HepG2 (cell line): ENCODE measurements around the gene TLNRD1. TPM values are rescaled to one million over a fixed set of nuclear protein-coding genes. Genes with fewer than 3 reads are reported as not detected.

Source experiments
- ATAC-seq: fragments of 200-7000 bp; cut with Tn5 transposase; 3 replicates; pipeline ENCODE4 v1.9.1; 2020; ENCODE audit warnings: mild to moderate bottlenecking, moderate library complexity
- BruUV-seq: library from RNA; stranded (reverse); fragments of 400-500 nt; replicated peaks from 2 replicates; lab custom pipeline; 2021; lab: Mats Ljungman, UMichigan
- CTCF ChIA-PET: fragments of 300-600 bp; formaldehyde crosslinking; extraction: SDS; loops from one replicate; lab custom pipeline; 2021; ENCODE audit warnings: low total read pairs, inconsistent platforms, low intra/inter-chr PET ratio; lab: Yijun Ruan, JAX
- POLR2A ChIA-PET: fragments of 350-600 bp; sonication (Branson Sonifier 250); formaldehyde crosslinking; loops from one replicate; lab custom pipeline; 2020; ENCODE audit warnings: antibody characterized with exemption, inconsistent platforms; lab: Yijun Ruan, JAX
- DNase-seq: peaks from one replicate; pipeline ENCODE4 v3.0.0-alpha.2; 2015; ENCODE audit warnings: low spot score
- FAIRE-seq: peaks from 3 replicates; lab custom pipeline; 2011; peaks lifted over from hg19 to GRCh38; lab: Jason Lieb, UNC
- H2AFZ ChIP-seq: one replicate; pipeline ENCODE4 v1.6.1; 2011; ENCODE audit warnings: low read length, inconsistent platforms
- H3K27ac ChIP-seq: fragments of 300-600 bp; 3 replicates; pipeline ENCODE4 v1.8.0; 2011; ENCODE audit warnings: mixed run types, mild to moderate bottlenecking, mixed read lengths, low read length, inconsistent platforms; ENCODE audit not compliant: insufficient read depth; ENCODE audit errors: extremely low read length
- H3K27me3 ChIP-seq, 2 experiments: fragments of 200-600 bp in 1 of 2; 2 replicates in 1 of 2; 3 replicates in 1 of 2; pipeline versions ENCODE4 v1.6.0 to v1.8.0; 2011; ENCODE audit warnings: low read length in 2 of 2, mild to moderate bottlenecking in 2 of 2, moderate library complexity in 2 of 2, inconsistent platforms in 1 of 2; ENCODE audit not compliant: insufficient read depth in 2 of 2, control insufficient read depth in 1 of 2
- H3K36me3 ChIP-seq, 2 experiments: fragments of 200-600 bp in 1 of 2; replicated peaks in 1 of 2; 2 replicates in 1 of 2; 3 replicates in 1 of 2; pipeline versions ENCODE4 v1.5.1 to v1.8.0; 2011; ENCODE audit warnings: low read length in 2 of 2, inconsistent platforms in 1 of 2; ENCODE audit not compliant: insufficient read depth in 2 of 2, control insufficient read depth in 1 of 2
- H3K4me1 ChIP-seq: 2 replicates; pipeline ENCODE4 v1.5.1; 2012; ENCODE audit warnings: low read length, inconsistent platforms; ENCODE audit not compliant: insufficient read depth
- H3K4me2 ChIP-seq: 2 replicates; pipeline ENCODE4 v1.6.0; 2011; ENCODE audit warnings: low read depth, low read length, inconsistent platforms
- H3K4me3 ChIP-seq, 3 experiments: fragments of 200-600 bp in 1 of 3; sonication (generic), shearing (Covaris generic) in 1 of 3; replicated peaks in 1 of 3; 2 replicates each; pipeline ENCODE4 v1.5.1; 2011 to 2016; ENCODE audit warnings: low read length in 3 of 3, inconsistent platforms in 2 of 3, low read depth in 2 of 3, mild to moderate bottlenecking in 2 of 3, control low read depth in 1 of 3, mixed read lengths in 1 of 3; ENCODE audit not compliant: insufficient read depth in 1 of 3
- H3K79me2 ChIP-seq: one replicate; pipeline ENCODE4 v1.6.1; 2011; ENCODE audit warnings: low read length, inconsistent platforms; ENCODE audit not compliant: insufficient read depth
- H3K9ac ChIP-seq: 2 replicates; pipeline ENCODE4 v1.6.0; 2011; ENCODE audit warnings: mild to moderate bottlenecking, low read depth, low read length, inconsistent platforms; ENCODE audit not compliant: insufficient read depth
- H3K9me3 ChIP-seq: 2 replicates; pipeline ENCODE4 v1.5.1; 2012; ENCODE audit warnings: mild to moderate bottlenecking, low read length
- H4K20me1 ChIP-seq: 2 replicates; pipeline ENCODE4 v1.6.0; 2011; ENCODE audit warnings: inconsistent platforms, mild to moderate bottlenecking, low read length, moderate library complexity; ENCODE audit not compliant: insufficient read depth
- ARID4A ChIP-seq: sonication (generic); formaldehyde crosslinking; IDR thresholded peaks from 2 replicates; pipeline ENCODE4 v1.5.0; 2020; ENCODE audit warnings: mild to moderate bottlenecking, missing genetic modification reagents, borderline replicate concordance
- ATM ChIP-seq: fragments of 450-650 bp; IDR thresholded peaks from 2 replicates; pipeline ENCODE4 v1.7.1; 2017; ENCODE audit warnings: mild to moderate bottlenecking, borderline replicate concordance
- CENPX ChIP-seq: sonication (generic); formaldehyde crosslinking; IDR thresholded peaks from 2 replicates; pipeline ENCODE4 v1.9.0; 2021; ENCODE audit warnings: mild to moderate bottlenecking, missing genetic modification reagents, moderate library complexity
- ZNF235 ChIP-seq: sonication (generic); formaldehyde crosslinking; IDR thresholded peaks from 2 replicates; pipeline ENCODE4 v1.8.1; 2023; ENCODE audit warnings: mild to moderate bottlenecking, missing genetic modification reagents, borderline replicate concordance
- ZNF343 ChIP-seq: sonication (generic); formaldehyde crosslinking; IDR thresholded peaks from 2 replicates; pipeline ENCODE4 v1.4.0; 2020; ENCODE audit warnings: mild to moderate bottlenecking, missing genetic modification reagents
- ZNF589 ChIP-seq: sonication (generic); formaldehyde crosslinking; conservative IDR thresholded peaks from 2 replicates; pipeline ENCODE4 v1.8.0; 2022; ENCODE audit warnings: mild to moderate bottlenecking, moderate library complexity, missing genetic modification reagents
- ZNF883 ChIP-seq: sonication (generic); formaldehyde crosslinking; IDR thresholded peaks from 2 replicates; pipeline ENCODE4 v1.5.1; 2020; ENCODE audit warnings: mild to moderate bottlenecking, missing genetic modification reagents; ENCODE audit errors: not compliant biosample characterization
- WGBS: methylation state at CpG from one replicate; pipeline ENCODE4 v1.1.6; 2017; ENCODE audit warnings: low lambda C conversion rate; 5-methylcytosine and 5-hydroxymethylcytosine counted together
- in situ Hi-C: cut with HindIII; loops from 2 replicates; pipeline ENCODE4 v1.10.0; 2017; ENCODE audit warnings: low pct_unique_long_range_greater_than_20kb; ENCODE audit not compliant: extremely low pct_ligation_motif_present
- intact Hi-C: fragments of 100-400 bp; cut with micrococcal nuclease; formaldehyde crosslinking; loops from one replicate; pipeline ENCODE4 v1.10.0; 2022; ENCODE audit not compliant: unreplicated experiment
- polyA plus RNA-seq, 8 experiments: library from polyadenylated mRNA; depleted of rRNA in 3 of 8; stranded (reverse) in 7 of 8; unstranded in 1 of 8; fragments of >200 nt; fragmentation: Illumina TruSeq in 4 of 8; extraction: Trizol in 4 of 8; gene quantifications; 2 replicates each; pipeline versions ENCODE4 v1.2.1 to v1.2.3, GENCODE V29; 2011 to 2016; ENCODE audit warnings: low read depth in 4 of 8, missing spikeins in 1 of 8, mixed read lengths in 1 of 8; ENCODE audit not compliant: insufficient read depth in 1 of 8
- total RNA-seq, 5 experiments: library from RNA; depleted of rRNA; stranded (reverse); fragments of >200 nt; fragmentation: Illumina TruSeq; extraction: Trizol; gene quantifications; 2 replicates each; pipeline ENCODE4 v1.2.3, GENCODE V29; 2016; ENCODE audit warnings: low read depth in 1 of 5

Gene TLNRD1
- total and polyA plus RNA-seq, 2 of the 13 experiments (the other 11 are each of a cell fraction or from before 2014, with no cell fraction given), result 3.4 to 5.3 TPM

GRCh38 chr15:80972276-80972675 is 28.4 kb upstream of the TLNRD1 start:
- no peak overlapping the region for H3K4me3 ChIP-seq
- H2AFZ ChIP-seq, result no peak overlapping the region
- WGBS, result 92% methylated on average over 3 of the region's 3 CpGs
- no peak overlapping the region for H3K4me2 ChIP-seq
- DNase-seq, result no peak
- H3K79me2 ChIP-seq, result no peaks in the 10 kb centered on the region
- BruUV-seq, result no TSS peak
- no peak for ATAC-seq
- H3K27me3 ChIP-seq, result no peaks in the 10 kb centered on the region
- no peaks in the 10 kb centered on the region for H3K4me1 ChIP-seq
- H4K20me1 ChIP-seq, result no peaks in the 10 kb centered on the region; the same call in 1 of the 2 replicates
- no peak overlapping the region for H3K27ac ChIP-seq
- no peak overlapping the region for H3K9ac ChIP-seq
- CTCF ChIA-PET, result no interaction called here
- in situ Hi-C loops, result loop anchor here (5.0 to 25.0 kb wide), 4 partner anchors 195 to 510 kb away; partner anchors contain the start of gene CEMIP
- no peaks in the 10 kb centered on the region for H3K9me3 ChIP-seq
- no peak for FAIRE-seq
- TF ChIP-seq ZNF235 (CRISPR knock-in tag), result no peak
- TF ChIP-seq, all 625 proteins: peak for 0
- POLR2A ChIA-PET, result no interaction called here
- H3K36me3 ChIP-seq, result no peaks in the 10 kb centered on the region
- intact Hi-C loops, result loop anchor here (5.0 kb wide), 3 partner anchors 115 to 515 kb away; no protein-coding TSS in a partner anchor

DNA sequence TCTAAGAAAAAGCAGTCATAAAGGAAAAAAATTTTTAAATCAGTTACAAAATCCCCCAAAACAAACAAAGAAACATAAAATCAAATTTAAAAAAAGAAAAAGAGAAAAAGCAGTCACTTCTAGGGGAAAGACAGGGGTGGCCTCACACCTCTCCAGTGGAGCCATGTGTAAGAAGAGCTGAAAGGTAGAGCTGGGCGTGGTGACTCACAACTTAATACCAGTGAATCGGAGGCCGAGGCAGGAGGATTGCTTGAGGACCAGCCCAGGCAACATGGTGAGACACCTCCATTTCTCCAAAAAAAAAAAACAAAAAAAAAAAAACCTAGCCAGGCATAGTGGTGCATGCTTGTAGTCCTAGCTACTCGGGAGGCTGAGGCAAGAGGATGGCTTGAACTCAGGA is 25.8 kb upstream of the TLNRD1 start:
- POLR2A ChIA-PET, result no interaction called here
- H2AFZ ChIP-seq, result no peak overlapping the region
- FAIRE-seq (no peak), ATAC-seq (no peak), DNase-seq (no peak)
- CTCF ChIA-PET, result no interaction called here
- 95% methylated on average over 4 of the region's 4 CpGs for WGBS
- H3K27me3 ChIP-seq, result no peaks in the 10 kb centered on the region
- BruUV-seq, result no TSS peak
- H4K20me1 ChIP-seq, result no peaks in the 10 kb centered on the region; the same call in 1 of the 2 replicates
- peaks cover 6 to 13% of the 10 kb centered on the region in 2 experiments; a peak in 4 of 5 replicates for H3K36me3 ChIP-seq
- H3K4me2 ChIP-seq, result no peak overlapping the region
- in situ Hi-C loops, result loop anchor here (5.0 to 25.0 kb wide), 4 partner anchors 198 to 513 kb away; partner anchors contain the start of gene CEMIP
- no peaks in the 10 kb centered on the region for H3K4me1 ChIP-seq
- no peak overlapping the region for H3K9ac ChIP-seq
- TF ChIP-seq ZNF589 (CRISPR knock-in tag), result no peak
- TF ChIP-seq CENPX, result no peak
- TF ChIP-seq ATM, result no peak
- TF ChIP-seq ARID4A (CRISPR knock-in tag), result no peak
- no peak for TF ChIP-seq ZNF883 (CRISPR knock-in tag)
- no peak for TF ChIP-seq ZNF343
- no peak overlapping the region for H3K27ac ChIP-seq
- intact Hi-C loops, result loop anchor here (5.0 kb wide), 4 partner anchors 118 to 518 kb away; no protein-coding TSS in a partner anchor
- H3K4me3 ChIP-seq, result no peak overlapping the region
- no peaks in the 10 kb centered on the region for H3K9me3 ChIP-seq
- no peaks in the 10 kb centered on the region for H3K79me2 ChIP-seq
